Hepatocyte (in vitro differentiated cells): ENCODE results near the gene PHEX.

ENCODE experiments used
- EZH2 ChIP-seq: fragments of 200-600 bp; sonication (generic); IDR thresholded peaks from 2 replicates; pipeline ENCODE4 v1.6.1; 2016; ENCODE audit warnings: antibody characterized with exemption, mild to moderate bottlenecking, borderline replicate concordance
- EZH2phosphoT487 ChIP-seq: fragments of 200-600 bp; sonication (generic); IDR thresholded peaks from one replicate; pipeline ENCODE4 v1.6.1; 2018; ENCODE audit warnings: antibody characterized with exemption, mild to moderate bottlenecking, low read depth, moderate library complexity; ENCODE audit not compliant: unreplicated experiment, severe bottlenecking
- TF ChIP-seq, protein P1 (sequence below): fragments of 200-600 bp; sonication (generic); IDR thresholded peaks from 2 replicates; pipeline ENCODE4 v1.5.1; 2016; ENCODE audit warnings: antibody characterized with exemption, mild to moderate bottlenecking; ENCODE audit not compliant: poor library complexity

DNA sequence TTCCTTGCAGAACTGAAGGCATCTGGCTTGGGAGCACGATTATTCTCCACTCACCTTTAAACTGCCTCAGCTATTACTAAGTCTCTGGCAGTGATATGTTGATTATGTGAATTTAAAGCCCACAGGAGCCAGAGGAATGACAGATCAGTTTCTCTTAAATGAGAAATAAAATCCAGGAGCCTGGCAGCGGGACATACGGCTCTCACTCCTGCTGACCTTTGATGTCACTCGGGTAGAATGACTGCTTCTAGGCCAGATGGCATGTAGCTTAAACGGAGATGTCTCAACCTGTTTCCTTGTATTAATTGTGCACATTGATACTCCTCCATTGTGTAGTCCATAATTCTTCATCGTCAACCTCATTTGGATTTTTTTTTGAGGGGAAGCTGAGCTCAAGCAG lies 236.6 kb downstream of the PHEX start:
- TF ChIP-seq, protein P1, sequence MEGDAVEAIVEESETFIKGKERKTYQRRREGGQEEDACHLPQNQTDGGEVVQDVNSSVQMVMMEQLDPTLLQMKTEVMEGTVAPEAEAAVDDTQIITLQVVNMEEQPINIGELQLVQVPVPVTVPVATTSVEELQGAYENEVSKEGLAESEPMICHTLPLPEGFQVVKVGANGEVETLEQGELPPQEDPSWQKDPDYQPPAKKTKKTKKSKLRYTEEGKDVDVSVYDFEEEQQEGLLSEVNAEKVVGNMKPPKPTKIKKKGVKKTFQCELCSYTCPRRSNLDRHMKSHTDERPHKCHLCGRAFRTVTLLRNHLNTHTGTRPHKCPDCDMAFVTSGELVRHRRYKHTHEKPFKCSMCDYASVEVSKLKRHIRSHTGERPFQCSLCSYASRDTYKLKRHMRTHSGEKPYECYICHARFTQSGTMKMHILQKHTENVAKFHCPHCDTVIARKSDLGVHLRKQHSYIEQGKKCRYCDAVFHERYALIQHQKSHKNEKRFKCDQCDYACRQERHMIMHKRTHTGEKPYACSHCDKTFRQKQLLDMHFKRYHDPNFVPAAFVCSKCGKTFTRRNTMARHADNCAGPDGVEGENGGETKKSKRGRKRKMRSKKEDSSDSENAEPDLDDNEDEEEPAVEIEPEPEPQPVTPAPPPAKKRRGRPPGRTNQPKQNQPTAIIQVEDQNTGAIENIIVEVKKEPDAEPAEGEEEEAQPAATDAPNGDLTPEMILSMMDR: no peak
- TF ChIP-seq EZH2 (no peak), EZH2phosphoT487 (no peak)
